ENCODE data around the gene LGALS7B.
"Not testable (repeated sequence)": the region's sequence is repeated elsewhere in the genome, so short reads cannot be mapped to it uniquely, and the experiment has no call there.

Gene LGALS7B

GRCh38 chr19:38799104-38799503 is 10.1 kb downstream of the LGALS7B start:
- H3K27ac Mint-ChIP-seq, result no peak overlapping the region
- H3K27me3 Mint-ChIP-seq, result no peaks in the 10 kb centered on the region
- no peaks in the 10 kb centered on the region for H3K36me3 Mint-ChIP-seq (ENCODE audit: low read depth)
- DNase-seq (no peak), ATAC-seq (no peak)
- H3K4me3 Mint-ChIP-seq, result no peak overlapping the region
- no peaks in the 10 kb centered on the region for H3K9me3 Mint-ChIP-seq
- H3K4me1 Mint-ChIP-seq, result peaks cover 3% of the 10 kb centered on the region

GRCh38 chr19:38800577-38801347 is 11.8 kb downstream of the LGALS7B start:
- H3K27ac Mint-ChIP-seq, result no peak overlapping the region
- ATAC-seq (no peak), DNase-seq (no peak)
- no peak overlapping the region for H3K4me3 Mint-ChIP-seq
- H3K36me3 Mint-ChIP-seq (ENCODE audit: low read depth), result no peaks in the 10 kb centered on the region
- no peaks in the 10 kb centered on the region for H3K27me3 Mint-ChIP-seq
- peaks cover 7% of the 10 kb centered on the region for H3K4me1 Mint-ChIP-seq
- H3K9me3 Mint-ChIP-seq, result no peaks in the 10 kb centered on the region

GRCh38 chr19:38801359-38802095 is 12.5 kb downstream of the LGALS7B start:
- no peak for DNase-seq
- Mint-ChIP-seq H3K27me3 (no peaks in the 10 kb centered on the region), H3K27ac (no peak overlapping the region), H3K4me3 (no peak overlapping the region), H3K9me3 (no peaks in the 10 kb centered on the region), H3K36me3 (ENCODE audit: low read depth) (no peaks in the 10 kb centered on the region), H3K4me1 (peaks cover 7% of the 10 kb centered on the region)
- ATAC-seq, result no peak

- no peak for DNase-seq
- Mint-ChIP-seq H3K4me3 (no peak overlapping the region), H3K36me3 (ENCODE audit: low read depth) (no peaks in the 10 kb centered on the region), H3K9me3 (no peaks in the 10 kb centered on the region), H3K27ac (no peak overlapping the region), H3K27me3 (no peaks in the 10 kb centered on the region), H3K4me1 (peaks cover 7% of the 10 kb centered on the region)
- no peak for ATAC-seq
Observed at GRCh38 chr19:38803543-38803942, 14.5 kb downstream of the LGALS7B start.

GRCh38 chr19:38805180-38805579 is 16.2 kb downstream of the LGALS7B start:
- DNase-seq, result no peak
- no peak overlapping the region for H3K27ac Mint-ChIP-seq

GRCh38 chr19:38806371-38806770 is 17.4 kb downstream of the LGALS7B start:
- no peaks in the 10 kb centered on the region for H3K27me3 Mint-ChIP-seq
- ATAC-seq, result no peak
- no peak for DNase-seq
- H3K4me1 Mint-ChIP-seq, result peaks cover 4% of the 10 kb centered on the region
- no peaks in the 10 kb centered on the region for H3K9me3 Mint-ChIP-seq
- H3K4me3 Mint-ChIP-seq, result no peak overlapping the region
- H3K27ac Mint-ChIP-seq, result no peak overlapping the region
- no peaks in the 10 kb centered on the region for H3K36me3 Mint-ChIP-seq (ENCODE audit: low read depth)

More at GRCh38 chr19:38805180-38805579, 16.2 kb downstream of the LGALS7B start:
- Mint-ChIP-seq H3K36me3 (ENCODE audit: low read depth) (no peaks in the 10 kb centered on the region), H3K4me1 (peaks cover 4% of the 10 kb centered on the region), H3K9me3 (no peaks in the 10 kb centered on the region), H3K27me3 (no peaks in the 10 kb centered on the region), H3K4me3 (no peak overlapping the region)
- ATAC-seq, result no peak

GRCh38 chr19:38807374-38808098 is 18.5 kb downstream of the LGALS7B start:
- H3K27me3 Mint-ChIP-seq; H3K9me3 Mint-ChIP-seq; H3K27ac Mint-ChIP-seq; DNase-seq; ATAC-seq; H3K4me3 Mint-ChIP-seq; H3K36me3 Mint-ChIP-seq (ENCODE audit: low read depth); H3K4me1 Mint-ChIP-seq: not testable (repeated sequence)

- no peak overlapping the region for H3K4me3 Mint-ChIP-seq
- H3K27me3 Mint-ChIP-seq, result no peaks in the 10 kb centered on the region
- ATAC-seq (no peak), DNase-seq (no peak)
- H3K4me1 Mint-ChIP-seq, result peaks cover 4% of the 10 kb centered on the region
- H3K27ac Mint-ChIP-seq, result no peak overlapping the region
- no peaks in the 10 kb centered on the region for H3K36me3 Mint-ChIP-seq (ENCODE audit: low read depth)
- H3K9me3 Mint-ChIP-seq, result no peaks in the 10 kb centered on the region
Observed at GRCh38 chr19:38808741-38809140, 19.7 kb downstream of the LGALS7B start.

- H3K4me3 Mint-ChIP-seq, result no peak overlapping the region
- H3K4me1 Mint-ChIP-seq, result peaks cover 4% of the 10 kb centered on the region
- no peak overlapping the region for H3K27ac Mint-ChIP-seq
- no peaks in the 10 kb centered on the region for H3K9me3 Mint-ChIP-seq
- H3K36me3 Mint-ChIP-seq (ENCODE audit: low read depth), result no peaks in the 10 kb centered on the region
- DNase-seq (no peak), ATAC-seq (no peak)
- H3K27me3 Mint-ChIP-seq, result no peaks in the 10 kb centered on the region
Observed at GRCh38 chr19:38809592-38810252, 20.7 kb downstream of the LGALS7B start.

- H3K27ac Mint-ChIP-seq, result no peak overlapping the region
- DNase-seq (no peak), ATAC-seq (no peak)
- H3K9me3 Mint-ChIP-seq, result no peaks in the 10 kb centered on the region
- H3K36me3 Mint-ChIP-seq (ENCODE audit: low read depth), result peaks cover 7% of the 10 kb centered on the region
- H3K4me3 Mint-ChIP-seq, result no peak overlapping the region
- no peaks in the 10 kb centered on the region for H3K27me3 Mint-ChIP-seq
- no peaks in the 10 kb centered on the region for H3K4me1 Mint-ChIP-seq
Observed at GRCh38 chr19:38812009-38812840, 23.2 kb downstream of the LGALS7B start.

- H3K36me3 Mint-ChIP-seq (ENCODE audit: low read depth), result peaks cover 7% of the 10 kb centered on the region
- no peaks in the 10 kb centered on the region for H3K27me3 Mint-ChIP-seq
- no peak for ATAC-seq
- no peaks in the 10 kb centered on the region for H3K4me1 Mint-ChIP-seq
- no peak within 1 kb of the TSS for H3K4me3 Mint-ChIP-seq
- no peaks in the 10 kb centered on the region for H3K9me3 Mint-ChIP-seq
- H3K27ac Mint-ChIP-seq, result no peak within 1 kb of the TSS
- DNase-seq, result no peak
Observed at GRCh38 chr19:38812841-38813320, 23.9 kb downstream of the LGALS7B start, which contains the start of gene LGALS4. Gene LGALS4, minus strand, starts transcription at chr19:38812945. Its CDS starts 59 bp downstream, at chr19:38812886.

GRCh38 chr19:38813323-38813722 is 24.3 kb downstream of the LGALS7B start:
- no peaks in the 10 kb centered on the region for H3K9me3 Mint-ChIP-seq
- H3K27me3 Mint-ChIP-seq, result no peaks in the 10 kb centered on the region
- H3K36me3 Mint-ChIP-seq (ENCODE audit: low read depth), result peaks cover 7% of the 10 kb centered on the region
- DNase-seq, result no peak
- ATAC-seq, result no peak
- no peak overlapping the region for H3K27ac Mint-ChIP-seq
- H3K4me1 Mint-ChIP-seq, result no peaks in the 10 kb centered on the region
- H3K4me3 Mint-ChIP-seq, result no peak overlapping the region

- not testable (repeated sequence) for H3K4me3 Mint-ChIP-seq; H3K36me3 Mint-ChIP-seq (ENCODE audit: low read depth); H3K4me1 Mint-ChIP-seq; DNase-seq; H3K27me3 Mint-ChIP-seq; H3K27ac Mint-ChIP-seq; ATAC-seq; H3K9me3 Mint-ChIP-seq
Observed at GRCh38 chr19:38813932-38814331, 24.9 kb downstream of the LGALS7B start.

All from activated naive CD8-positive, alpha-beta T cell treated with anti-CD3 and anti-CD28 coated beads, Interleukin-2, amount 50 U/mL, for 24 hours (primary cell).